GM12878 (cell line): ENCODE results near the gene LDOC1. TPM values are rescaled to one million over a fixed set of nuclear protein-coding genes. Genes with fewer than 3 reads are reported as not detected.

ENCODE experiments used
- ATAC-seq: fragments of 200-7000 bp; cut with Tn5 transposase; 3 replicates; pipeline ENCODE4 v1.9.1; 2020; ENCODE audit warnings: mild to moderate bottlenecking, moderate library complexity
- Bru-seq: library from RNA; stranded (reverse); fragments of 400-500 nt; gene quantifications from one replicate; lab custom pipeline; 2021; lab: Mats Ljungman, UMichigan
- BruChase-seq, 2 experiments: library from RNA; stranded (reverse); fragments of 400-500 nt; gene quantifications; one replicate each; lab custom pipeline; 2021; lab: Mats Ljungman, UMichigan
- BruUV-seq: library from RNA; stranded (reverse); fragments of 400-500 nt; replicated peaks from 2 replicates; lab custom pipeline; 2021; lab: Mats Ljungman, UMichigan
- CTCF ChIA-PET: fragments of 300-600 bp; sonication (Branson Sonifier 250); formaldehyde crosslinking; extraction: SDS; loops from one replicate; lab custom pipeline; 2021; ENCODE audit warnings: inconsistent platforms; lab: Yijun Ruan, JAX
- POLR2A ChIA-PET: fragments of 350-600 bp; formaldehyde crosslinking; extraction: SDS; loops from one replicate; lab custom pipeline; 2021; ENCODE audit warnings: inconsistent platforms; lab: Charles Lee
- RAD21 ChIA-PET: fragments of 300-600 bp; sonication (Branson Sonifier 250); formaldehyde crosslinking; loops from one replicate; lab custom pipeline; 2023; ENCODE audit warnings: antibody characterized with exemption; ENCODE audit not compliant: unreplicated experiment; lab: Charles Lee
- SMC1A ChIA-PET: fragments of 300-600 bp; sonication (Branson Sonifier 250); formaldehyde crosslinking; loops from one replicate; lab custom pipeline; 2023; ENCODE audit not compliant: unreplicated experiment, uncharacterized antibody; lab: Charles Lee
- DNase-seq: peaks from one replicate; pipeline ENCODE4 v3.0.0-alpha.2; 2011; ENCODE audit warnings: low read depth, low spot score
- FAIRE-seq: peaks from 3 replicates; lab custom pipeline; 2011; peaks lifted over from hg19 to GRCh38; lab: Jason Lieb, UNC
- H2AFZ ChIP-seq: 2 replicates; pipeline ENCODE4 v1.6.0; 2011; ENCODE audit warnings: low read depth, low read length, control low read depth; ENCODE audit not compliant: control insufficient read depth
- H3K27ac ChIP-seq: 2 replicates; pipeline ENCODE4 v1.5.1; 2011; ENCODE audit warnings: control low read depth; ENCODE audit not compliant: control insufficient read depth, insufficient read depth
- H3K27me3 ChIP-seq, 2 experiments: replicated peaks in 1 of 2; 2 replicates each; pipeline versions ENCODE4 v1.6.0 to v1.6.1; 2011; ENCODE audit warnings: low read length in 1 of 2; ENCODE audit not compliant: control insufficient read depth in 2 of 2, insufficient read depth in 2 of 2
- H3K36me3 ChIP-seq, 2 experiments: 2 replicates each; pipeline ENCODE4 v1.5.1; 2011; ENCODE audit warnings: low read length in 1 of 2; ENCODE audit not compliant: control insufficient read depth in 2 of 2, insufficient read depth in 2 of 2
- H3K4me1 ChIP-seq: 2 replicates; pipeline ENCODE4 v1.6.1; 2011; ENCODE audit warnings: mild to moderate bottlenecking, low read length, moderate library complexity, mixed read lengths; ENCODE audit not compliant: control insufficient read depth, insufficient read depth
- H3K4me2 ChIP-seq: 2 replicates; pipeline ENCODE4 v1.6.0; 2011; ENCODE audit warnings: control low read depth; ENCODE audit not compliant: control insufficient read depth, insufficient read depth
- H3K4me3 ChIP-seq: fragments of 200-600 bp; sonication (generic); 2 replicates; pipeline ENCODE4 v1.5.1; 2016
- H3K79me2 ChIP-seq: 2 replicates; pipeline ENCODE4 v1.6.0; 2011; ENCODE audit warnings: low read length; ENCODE audit not compliant: control insufficient read depth, insufficient read depth
- H3K9ac ChIP-seq: 2 replicates; pipeline ENCODE4 v1.8.0; 2011; ENCODE audit warnings: low read length, control low read depth, mixed read lengths; ENCODE audit not compliant: control insufficient read depth, insufficient read depth
- H3K9me3 ChIP-seq: replicated peaks from 3 replicates; pipeline ENCODE4 v1.5.1; 2011; ENCODE audit warnings: mild to moderate bottlenecking, low read length; ENCODE audit not compliant: control insufficient read depth, insufficient read depth
- H4K20me1 ChIP-seq: 2 replicates; pipeline ENCODE4 v1.6.0; 2011; ENCODE audit not compliant: control insufficient read depth, insufficient read depth
- KAT2A ChIP-seq: conservative IDR thresholded peaks from 2 replicates; pipeline ENCODE4 v1.6.1; 2011; ENCODE audit warnings: low read depth, low read length; ENCODE audit not compliant: control insufficient read depth
- MYB ChIP-seq: fragments of 150-350 bp; IDR thresholded peaks from 2 replicates; pipeline ENCODE4 v1.6.1; 2014; ENCODE audit warnings: mild to moderate bottlenecking, low read depth, low read length, borderline replicate concordance
- PAX8 ChIP-seq: fragments of 450-650 bp; IDR thresholded peaks from 2 replicates; pipeline ENCODE4 v1.6.1; 2017; ENCODE audit warnings: mild to moderate bottlenecking, moderate library complexity
- PML ChIP-seq: IDR thresholded peaks from 2 replicates; pipeline ENCODE4 v1.6.1; 2012; ENCODE audit warnings: low read length, inconsistent platforms
- RELA ChIP-seq: fragments of 450-650 bp; IDR thresholded peaks from 2 replicates; pipeline ENCODE4 v1.8.0; 2014; ENCODE audit warnings: borderline replicate concordance; ENCODE audit not compliant: partially characterized antibody
- SMAD5 ChIP-seq: IDR thresholded peaks from 2 replicates; pipeline ENCODE4 v1.6.1; 2016; ENCODE audit warnings: antibody characterized with exemption, low read depth
- SPI1 ChIP-seq: IDR thresholded peaks from 2 replicates; pipeline ENCODE4 v1.6.1; 2011; ENCODE audit warnings: low read depth, mild to moderate bottlenecking, low read length, moderate library complexity, borderline replicate concordance; ENCODE audit not compliant: insufficient read depth
- ZNF24 ChIP-seq: fragments of 450-650 bp; IDR thresholded peaks from 2 replicates; pipeline ENCODE4 v1.6.1; 2017; ENCODE audit warnings: antibody characterized with exemption, mild to moderate bottlenecking
- ZSCAN29 ChIP-seq: fragments of 450-650 bp; IDR thresholded peaks from 2 replicates; pipeline ENCODE4 v1.6.1; 2017; ENCODE audit warnings: mild to moderate bottlenecking, moderate library complexity
- ZZZ3 ChIP-seq: IDR thresholded peaks from 2 replicates; pipeline ENCODE4 v1.6.1; 2011; ENCODE audit warnings: low read depth; ENCODE audit not compliant: control insufficient read depth, insufficient read length
- WGBS: methylation state at CpG from one replicate; pipeline ENCODE4 v1.1.6; 2016; ENCODE audit warnings: low lambda C conversion rate; ENCODE audit not compliant: insufficient replicate concordance, insufficient coverage; ENCODE audit errors: missing lambda C conversion rate; 5-methylcytosine and 5-hydroxymethylcytosine counted together
- in situ Hi-C: fragments of 300-500 bp; cut with MboI; formaldehyde crosslinking; loops from 9 replicates; pipeline ENCODE4 v1.14.3; 2018; ENCODE audit warnings: mixed read lengths
- intact Hi-C: fragments of 100-400 bp; cut with micrococcal nuclease; formaldehyde crosslinking; loops from one replicate; pipeline ENCODE4 v1.14.2; 2022; ENCODE audit not compliant: unreplicated experiment
- long read RNA-seq, 2 experiments: library from polyadenylated mRNA; unstranded; transcript quantifications; one replicate each; pipeline ENCODE4 v2.0.0, GENCODE V29; 2019 to 2020
- polyA minus RNA-seq, 3 experiments: library from RNA; depleted of rRNA, polyadenylated mRNA; stranded (reverse); fragments of >200 nt; gene quantifications; 2 replicates each; pipeline ENCODE4 v1.2.3, GENCODE V29; 2011
- polyA plus RNA-seq, 11 experiments: library from polyadenylated mRNA; depleted of rRNA in 4 of 11; unstranded in 6 of 11; stranded (reverse) in 5 of 11; fragments of >200 nt; fragmentation: Nextera tagmentation in 4 of 11; fragmentation: Illumina TruSeq in 1 of 11; extraction: Ambion mirVana in 4 of 11; extraction: Trizol in 1 of 11; gene quantifications; 1 replicate in 1 of 11; 2 replicates in 10 of 11; pipeline versions ENCODE4 v1.2.1 to v1.2.3, GENCODE V29; 2011 to 2016; ENCODE audit warnings: inconsistent platforms in 2 of 11, missing spikeins in 2 of 11, low read depth in 1 of 11
- total RNA-seq, 4 experiments: library from RNA; depleted of rRNA in 3 of 4; stranded (reverse); fragments of >200 nt in 3 of 4; fragmentation: Illumina TruSeq in 1 of 4; extraction: Trizol in 1 of 4; gene quantifications; 2 replicates each; pipeline versions ENCODE4 v1.2.1 to v1.2.3, GENCODE V29; 2013 to 2021
- TF ChIP-seq, protein P1 (sequence below): fragments of 450-650 bp; IDR thresholded peaks from 2 replicates; pipeline ENCODE4 v1.6.1; 2018; ENCODE audit warnings: borderline replicate concordance, mild to moderate bottlenecking; ENCODE audit not compliant: partially characterized antibody
- TF ChIP-seq, protein P2 (sequence below): fragments of 150-350 bp; IDR thresholded peaks from 2 replicates; pipeline ENCODE4 v1.6.1; 2016; ENCODE audit warnings: low read depth, low read length
- TF ChIP-seq, protein P3 (sequence below): fragments of 450-650 bp; IDR thresholded peaks from 2 replicates; pipeline ENCODE4 v1.6.1; 2014; ENCODE audit warnings: mild to moderate bottlenecking

Gene LDOC1
- not detected in 2 replicates for total RNA-seq (2013; cell fraction: nucleolus; rRNA removed)
- total RNA-seq (2014; rRNA removed) (not detected in 2 replicates), total RNA-seq (2014; rRNA removed; fragmentation: Illumina TruSeq; extraction: Trizol) (not detected in 2 replicates), total RNA-seq (2021) (0.28 TPM in 1 of 2 replicates, not detected in the other), polyA plus RNA-seq (2011; rRNA removed) (0.04 TPM in 1 of 2 replicates, not detected in the other), polyA plus RNA-seq (2014; fragmentation: Illumina TruSeq; extraction: Trizol) (not detected in 2 replicates), polyA plus RNA-seq (2014; fragmentation: Nextera tagmentation; extraction: Ambion mirVana) (not detected), polyA plus RNA-seq (2014; rRNA removed) (not detected in 2 replicates), polyA plus RNA-seq (2016; fragmentation: Nextera tagmentation; extraction: Ambion mirVana) (under 1 TPM in 1 of 2 experiments, not detected in 1; 0.11 TPM), polyA minus RNA-seq (2011; rRNA and poly(A)+ RNA removed) (not detected in 2 replicates), Bru-seq, nascent RNA (not detected), BruChase-seq, experiment 1, labeled RNA remaining after a 6-hour chase (not detected), BruChase-seq, experiment 2, labeled RNA remaining after a 2-hour chase (not detected)
- polyA plus RNA-seq (2011; ENCODE audit: low read depth) = 0.92 TPM
- polyA plus RNA-seq (2011; cell fraction: cytosol; rRNA removed) = not detected in 2 replicates
- not detected in 2 replicates for polyA plus RNA-seq (2011; cell fraction: nucleus; rRNA removed)
- polyA plus RNA-seq (2012) = 1.3 and 1.4 TPM in 2 replicates
- not detected in 2 replicates for polyA minus RNA-seq (2011; cell fraction: cytosol; rRNA and poly(A)+ RNA removed)
- not detected in 2 replicates for polyA minus RNA-seq (2011; cell fraction: nucleus; rRNA and poly(A)+ RNA removed)
- long read RNA-seq, experiment 1 = 0 reads
- long read RNA-seq, experiment 2 = 0 reads

DNA sequence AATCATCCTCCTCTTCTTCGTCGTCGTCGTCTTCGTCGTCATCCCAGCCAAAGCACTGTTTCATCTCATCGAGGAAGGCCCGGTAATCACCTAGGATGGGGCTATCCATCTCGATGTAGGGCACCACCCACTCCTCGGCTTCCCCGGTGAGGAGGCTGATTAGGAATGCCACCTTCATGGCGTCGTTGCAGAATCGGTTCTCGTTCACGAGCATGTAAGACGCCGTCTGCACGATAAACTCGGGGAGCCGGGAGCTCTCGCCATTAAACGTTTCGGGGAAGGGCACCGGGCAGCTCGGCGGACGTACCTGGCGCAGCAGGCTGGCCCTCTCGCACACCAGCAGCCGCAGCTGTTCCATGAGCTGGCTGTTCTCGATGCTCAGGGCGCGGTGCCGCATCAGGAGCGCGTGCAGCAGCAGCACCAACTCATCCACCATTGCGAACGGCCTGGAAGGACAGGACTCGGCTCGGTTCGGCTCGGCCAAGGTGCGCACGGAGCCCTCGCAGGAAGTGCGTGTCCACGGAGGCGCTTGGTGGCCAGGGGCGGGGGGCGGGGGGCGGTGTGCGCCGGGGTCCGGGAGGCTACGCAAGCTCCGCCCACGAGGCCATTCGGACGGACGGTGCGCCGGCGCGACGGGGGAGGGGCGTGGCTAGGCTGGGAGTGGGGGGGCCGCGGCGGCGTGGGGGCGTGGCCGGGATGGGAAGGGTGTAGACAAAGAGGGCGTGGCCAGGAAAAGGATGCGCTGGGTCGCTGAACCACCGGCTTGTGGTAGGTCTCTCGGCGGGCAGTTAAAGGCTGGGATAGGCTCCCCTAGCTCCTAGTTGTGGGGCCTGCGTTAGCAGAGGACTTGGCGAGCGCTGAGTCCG, at the start of gene LDOC1:
Gene LDOC1, minus strand, starts transcription at position 544 of the 866 bp plus-strand sequence. Its CDS starts 108 bp downstream, at position 436.
- no TSS peak for BruUV-seq
- no peak within 1 kb of the TSS for H3K4me2 ChIP-seq

More for the DNA sequence above, at the start of gene LDOC1:
- no peaks in the 10 kb centered on the region for H3K36me3 ChIP-seq
- H2AFZ ChIP-seq = no peak within 1 kb of the TSS
- TF ChIP-seq, protein P1, sequence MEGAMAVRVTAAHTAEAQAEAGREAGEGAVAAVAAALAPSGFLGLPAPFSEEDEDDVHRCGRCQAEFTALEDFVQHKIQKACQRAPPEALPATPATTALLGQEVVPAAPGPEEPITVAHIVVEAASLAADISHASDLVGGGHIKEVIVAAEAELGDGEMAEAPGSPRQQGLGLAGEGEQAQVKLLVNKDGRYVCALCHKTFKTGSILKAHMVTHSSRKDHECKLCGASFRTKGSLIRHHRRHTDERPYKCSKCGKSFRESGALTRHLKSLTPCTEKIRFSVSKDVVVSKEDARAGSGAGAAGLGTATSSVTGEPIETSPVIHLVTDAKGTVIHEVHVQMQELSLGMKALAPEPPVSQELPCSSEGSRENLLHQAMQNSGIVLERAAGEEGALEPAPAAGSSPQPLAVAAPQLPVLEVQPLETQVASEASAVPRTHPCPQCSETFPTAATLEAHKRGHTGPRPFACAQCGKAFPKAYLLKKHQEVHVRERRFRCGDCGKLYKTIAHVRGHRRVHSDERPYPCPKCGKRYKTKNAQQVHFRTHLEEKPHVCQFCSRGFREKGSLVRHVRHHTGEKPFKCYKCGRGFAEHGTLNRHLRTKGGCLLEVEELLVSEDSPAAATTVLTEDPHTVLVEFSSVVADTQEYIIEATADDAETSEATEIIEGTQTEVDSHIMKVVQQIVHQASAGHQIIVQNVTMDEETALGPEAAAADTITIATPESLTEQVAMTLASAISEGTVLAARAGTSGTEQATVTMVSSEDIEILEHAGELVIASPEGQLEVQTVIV = no peak
- TF ChIP-seq, protein P2, sequence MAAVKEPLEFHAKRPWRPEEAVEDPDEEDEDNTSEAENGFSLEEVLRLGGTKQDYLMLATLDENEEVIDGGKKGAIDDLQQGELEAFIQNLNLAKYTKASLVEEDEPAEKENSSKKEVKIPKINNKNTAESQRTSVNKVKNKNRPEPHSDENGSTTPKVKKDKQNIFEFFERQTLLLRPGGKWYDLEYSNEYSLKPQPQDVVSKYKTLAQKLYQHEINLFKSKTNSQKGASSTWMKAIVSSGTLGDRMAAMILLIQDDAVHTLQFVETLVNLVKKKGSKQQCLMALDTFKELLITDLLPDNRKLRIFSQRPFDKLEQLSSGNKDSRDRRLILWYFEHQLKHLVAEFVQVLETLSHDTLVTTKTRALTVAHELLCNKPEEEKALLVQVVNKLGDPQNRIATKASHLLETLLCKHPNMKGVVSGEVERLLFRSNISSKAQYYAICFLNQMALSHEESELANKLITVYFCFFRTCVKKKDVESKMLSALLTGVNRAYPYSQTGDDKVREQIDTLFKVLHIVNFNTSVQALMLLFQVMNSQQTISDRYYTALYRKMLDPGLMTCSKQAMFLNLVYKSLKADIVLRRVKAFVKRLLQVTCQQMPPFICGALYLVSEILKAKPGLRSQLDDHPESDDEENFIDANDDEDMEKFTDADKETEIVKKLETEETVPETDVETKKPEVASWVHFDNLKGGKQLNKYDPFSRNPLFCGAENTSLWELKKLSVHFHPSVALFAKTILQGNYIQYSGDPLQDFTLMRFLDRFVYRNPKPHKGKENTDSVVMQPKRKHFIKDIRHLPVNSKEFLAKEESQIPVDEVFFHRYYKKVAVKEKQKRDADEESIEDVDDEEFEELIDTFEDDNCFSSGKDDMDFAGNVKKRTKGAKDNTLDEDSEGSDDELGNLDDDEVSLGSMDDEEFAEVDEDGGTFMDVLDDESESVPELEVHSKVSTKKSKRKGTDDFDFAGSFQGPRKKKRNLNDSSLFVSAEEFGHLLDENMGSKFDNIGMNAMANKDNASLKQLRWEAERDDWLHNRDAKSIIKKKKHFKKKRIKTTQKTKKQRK = no peak
- TF ChIP-seq ZNF24 (no peak), ZZZ3 (no peak), RELA (no peak), PAX8 (no peak), MYB (no peak), SPI1 (no peak), KAT2A (no peak), PML (no peak), SMAD5 (no peak), ZSCAN29 (no peak)
- TF ChIP-seq, protein P3, sequence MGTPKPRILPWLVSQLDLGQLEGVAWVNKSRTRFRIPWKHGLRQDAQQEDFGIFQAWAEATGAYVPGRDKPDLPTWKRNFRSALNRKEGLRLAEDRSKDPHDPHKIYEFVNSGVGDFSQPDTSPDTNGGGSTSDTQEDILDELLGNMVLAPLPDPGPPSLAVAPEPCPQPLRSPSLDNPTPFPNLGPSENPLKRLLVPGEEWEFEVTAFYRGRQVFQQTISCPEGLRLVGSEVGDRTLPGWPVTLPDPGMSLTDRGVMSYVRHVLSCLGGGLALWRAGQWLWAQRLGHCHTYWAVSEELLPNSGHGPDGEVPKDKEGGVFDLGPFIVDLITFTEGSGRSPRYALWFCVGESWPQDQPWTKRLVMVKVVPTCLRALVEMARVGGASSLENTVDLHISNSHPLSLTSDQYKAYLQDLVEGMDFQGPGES = no peak
- TF ChIP-seq, all 136 proteins: peak for 0
- Histone ChIP-seq H3K9me3 (no peaks in the 10 kb centered on the region; the same call in 2 of the 3 replicates), H3K27ac (no peak within 1 kb of the TSS), H3K4me3 (no peak within 1 kb of the TSS), H3K4me1 (no peaks in the 10 kb centered on the region), H4K20me1 (no peaks in the 10 kb centered on the region), H3K79me2 (no peaks in the 10 kb centered on the region), H3K9ac (no peak within 1 kb of the TSS), H3K27me3 (no peaks in the 10 kb centered on the region)
- ChIA-PET CTCF (no interaction called here), POLR2A (no interaction called here), RAD21 (no interaction called here), SMC1A (no interaction called here)
- no peak for FAIRE-seq
- no peak for DNase-seq
- in situ Hi-C loops = no loop called here
- no peak for ATAC-seq
- intact Hi-C loops = no loop called here
- WGBS = 33% methylated on average over 50 of the region's 83 CpGs
